Smooth muscle cell (in vitro differentiated cells): ENCODE measurements around the gene WIPF1. TPM values are rescaled to one million over a fixed set of nuclear protein-coding genes. Genes with fewer than 3 reads are reported as not detected.

Experiments
- DNase-seq: peaks from one replicate; lab custom pipeline; 2025; ENCODE audit not compliant: unreplicated experiment; lab: John Stamatoyannopoulos, UW
- H2AFZ ChIP-seq: fragments of 200-600 bp; sonication (generic); 2 replicates; pipeline ENCODE4 v1.6.0; 2016; ENCODE audit warnings: antibody characterized with exemption, low read depth, mild to moderate bottlenecking
- H3F3A ChIP-seq: fragments of 200-600 bp; sonication (generic); 2 replicates; pipeline ENCODE4 v1.6.0; 2017; ENCODE audit warnings: antibody characterized with exemption, low read depth
- H3K27ac ChIP-seq: fragments of 200-600 bp; sonication (generic); 2 replicates; pipeline ENCODE4 v1.5.1; 2016; ENCODE audit warnings: low read depth, mild to moderate bottlenecking
- H3K27me3 ChIP-seq: fragments of 200-600 bp; sonication (generic); 2 replicates; pipeline ENCODE4 v1.6.1; 2016; ENCODE audit warnings: low read depth, mild to moderate bottlenecking
- H3K36me3 ChIP-seq: fragments of 200-600 bp; sonication (generic); 2 replicates; pipeline ENCODE4 v1.5.1; 2016; ENCODE audit warnings: low read depth
- H3K4me1 ChIP-seq: fragments of 200-600 bp; sonication (generic); 2 replicates; pipeline ENCODE4 v1.5.1; 2016; ENCODE audit warnings: low read depth
- H3K4me2 ChIP-seq: fragments of 200-600 bp; sonication (generic); 2 replicates; pipeline ENCODE4 v1.6.0; 2016; ENCODE audit warnings: mild to moderate bottlenecking
- H3K4me3 ChIP-seq: fragments of 200-600 bp; sonication (generic); 2 replicates; pipeline ENCODE4 v1.5.1; 2016; ENCODE audit warnings: mild to moderate bottlenecking
- H3K79me2 ChIP-seq: fragments of 200-600 bp; sonication (generic); 2 replicates; pipeline ENCODE4 v1.6.0; 2016; ENCODE audit warnings: low read depth, mild to moderate bottlenecking
- H3K9ac ChIP-seq: fragments of 200-600 bp; sonication (generic); 2 replicates; pipeline ENCODE4 v1.6.0; 2016; ENCODE audit warnings: low read depth
- H3K9me3 ChIP-seq: fragments of 200-600 bp; sonication (generic); replicated peaks from 2 replicates; pipeline ENCODE4 v1.5.1; 2016; ENCODE audit warnings: low read depth
- H4K20me1 ChIP-seq: fragments of 200-600 bp; sonication (generic); 2 replicates; pipeline ENCODE4 v1.6.0; 2016; ENCODE audit warnings: low read depth
- CTCF ChIP-seq: fragments of 200-600 bp; sonication (generic); IDR thresholded peaks from 2 replicates; pipeline ENCODE4 v1.5.1; 2017; ENCODE audit warnings: borderline replicate concordance, mild to moderate bottlenecking, antibody characterized with exemption; ENCODE audit not compliant: insufficient read depth, poor library complexity, severe bottlenecking
- WGBS: methylation state at CpG from one replicate; pipeline ENCODE4 v1.1.7; 2016; ENCODE audit warnings: low lambda C conversion rate; 5-methylcytosine and 5-hydroxymethylcytosine counted together
- polyA plus RNA-seq: library from polyadenylated mRNA; unstranded; fragments of >200 nt; fragmentation: Nextera tagmentation; extraction: Ambion mirVana; gene quantifications from 2 replicates; pipeline ENCODE4 v1.2.1, GENCODE V29; 2016
- total RNA-seq: library from RNA; depleted of rRNA; stranded (reverse); fragments of >200 nt; gene quantifications from 2 replicates; pipeline ENCODE4 v1.2.3, GENCODE V29; 2014

Gene WIPF1
- total and polyA plus RNA-seq, 2 experiments from 2014 or later: 27.3 to 35.5 TPM

DNA sequence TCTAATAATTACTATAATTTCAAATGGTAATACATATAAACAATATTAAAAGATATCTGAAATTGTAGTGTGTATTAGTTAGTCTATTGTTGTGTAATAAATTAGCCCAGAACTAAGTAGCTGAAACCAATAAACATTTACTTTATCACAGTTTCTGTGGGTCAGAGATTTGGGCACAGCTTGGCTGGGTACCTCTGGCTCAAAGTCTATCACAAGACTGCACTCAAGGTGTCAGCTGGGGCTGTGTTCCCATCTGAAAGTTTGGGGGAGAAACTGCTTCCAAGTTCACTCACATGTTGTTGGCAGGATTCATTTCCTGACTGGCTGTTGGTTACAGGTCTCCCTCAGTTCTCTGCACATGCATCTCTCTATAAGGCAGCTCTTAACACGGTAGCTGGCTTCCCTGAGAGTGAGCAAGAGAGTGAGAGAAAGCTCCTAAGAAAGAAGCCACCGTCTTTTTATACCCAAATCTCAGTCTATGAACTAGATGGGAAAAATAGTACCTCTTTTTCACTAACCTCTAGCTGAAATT, 25.6 kb upstream of the WIPF1 start:
- no peaks in the 10 kb centered on the region for H3F3A ChIP-seq
- H3K4me3 ChIP-seq: no peak overlapping the region
- WGBS: 91% methylated on average over 2 of the region's 2 CpGs
- TF ChIP-seq CTCF: no peak
- peaks cover 18% of the 10 kb centered on the region for H3K79me2 ChIP-seq
- no peaks in the 10 kb centered on the region for H3K27me3 ChIP-seq
- H3K27ac ChIP-seq: no peak overlapping the region
- H3K9ac ChIP-seq: no peak overlapping the region
- H3K4me2 ChIP-seq: no peak overlapping the region
- H4K20me1 ChIP-seq: peaks cover 3% of the 10 kb centered on the region
- DNase-seq: no peak
- no peaks in the 10 kb centered on the region for H3K4me1 ChIP-seq
- no peaks in the 10 kb centered on the region for H3K36me3 ChIP-seq
- no peaks in the 10 kb centered on the region for H3K9me3 ChIP-seq
- H2AFZ ChIP-seq: no peak overlapping the region

DNA sequence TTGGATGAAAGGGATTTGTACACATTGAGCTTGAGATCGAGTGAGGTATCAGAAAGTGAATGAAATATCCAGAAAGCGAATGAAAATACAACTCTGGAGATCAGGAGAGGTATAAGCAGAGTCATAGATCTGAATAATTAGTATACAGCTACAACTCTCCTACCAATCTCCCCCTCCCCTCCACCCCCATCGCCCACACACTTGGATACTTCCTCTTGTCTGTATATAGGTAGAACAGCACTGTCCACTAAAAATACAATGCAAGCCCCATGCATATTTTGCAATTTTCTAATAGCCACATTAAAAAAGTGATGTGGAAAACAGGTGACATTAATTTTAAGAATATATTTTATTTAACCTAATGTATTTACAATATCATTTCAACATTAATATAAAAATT, 23.7 kb upstream of the WIPF1 start:
- Histone ChIP-seq H3K27me3 (no peaks in the 10 kb centered on the region), H3K4me3 (no peak overlapping the region), H3K4me1 (no peaks in the 10 kb centered on the region), H4K20me1 (peaks cover 3% of the 10 kb centered on the region), H3K36me3 (no peaks in the 10 kb centered on the region), H3F3A (peaks cover 3% of the 10 kb centered on the region), H3K27ac (no peak overlapping the region), H3K4me2 (no peak overlapping the region), H3K79me2 (peaks cover 15% of the 10 kb centered on the region), H3K9ac (no peak overlapping the region), H3K9me3 (no peaks in the 10 kb centered on the region), H2AFZ (no peak overlapping the region)
- whole genome bisulfite sequencing: 90% methylated on average over 3 of the region's 3 CpGs
- DNase-seq: no peak
- no peak for TF ChIP-seq CTCF

DNA sequence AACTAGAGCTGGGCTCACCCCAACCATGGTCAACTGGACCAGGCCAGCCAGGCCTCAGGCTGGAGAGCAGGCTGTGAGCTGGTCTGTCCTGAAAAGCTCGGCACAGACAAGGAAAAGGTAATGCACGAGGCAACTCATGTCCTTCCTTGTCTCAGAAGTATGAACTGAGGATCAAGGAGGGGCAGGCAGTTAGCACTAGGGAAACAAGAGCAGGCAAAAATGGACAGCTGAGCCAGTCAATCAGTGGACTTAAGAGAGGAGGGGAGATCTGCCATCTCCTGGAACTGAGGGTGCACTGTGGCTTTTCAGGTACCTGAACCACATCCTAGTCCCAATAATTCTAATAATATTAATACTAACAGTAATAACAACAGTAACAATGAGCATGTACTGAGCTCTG, 20.6 kb upstream of the WIPF1 start:
- Histone ChIP-seq H3K4me1 (peaks cover 12% of the 10 kb centered on the region), H3F3A (peaks cover 13% of the 10 kb centered on the region), H3K9me3 (no peaks in the 10 kb centered on the region), H3K27ac (no peak overlapping the region), H2AFZ (no peak overlapping the region), H3K4me3 (no peak overlapping the region), H4K20me1 (no peaks in the 10 kb centered on the region), H3K27me3 (no peaks in the 10 kb centered on the region), H3K9ac (no peak overlapping the region), H3K4me2 (no peak overlapping the region), H3K36me3 (no peaks in the 10 kb centered on the region), H3K79me2 (peaks cover 13% of the 10 kb centered on the region)
- no peak for TF ChIP-seq CTCF
- DNase-seq: no peak
- 86% methylated on average over 2 of the region's 2 CpGs for WGBS

DNA sequence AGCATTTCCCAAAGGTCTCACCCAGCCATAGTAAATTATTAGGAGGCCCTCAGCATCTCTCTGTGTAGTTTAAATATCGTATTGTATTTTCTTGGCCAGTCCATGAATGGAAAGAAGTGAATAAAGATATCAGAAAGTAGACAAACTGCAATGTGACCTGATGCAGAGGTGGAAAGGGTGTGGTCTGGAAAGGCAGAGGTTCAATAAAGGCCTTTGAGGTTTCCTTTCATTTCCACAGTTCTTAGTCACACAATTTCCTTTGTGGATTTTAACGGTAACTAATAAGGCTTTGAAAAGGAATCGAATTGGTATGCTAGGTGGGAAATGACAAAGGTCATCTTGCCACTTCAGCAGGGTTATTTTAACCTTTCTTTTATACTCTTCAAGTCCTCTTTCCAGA, 20.1 kb upstream of the WIPF1 start:
- Histone ChIP-seq H3K4me2 (no peak overlapping the region), H2AFZ (no peak overlapping the region), H4K20me1 (no peaks in the 10 kb centered on the region), H3K9ac (no peak overlapping the region), H3K4me1 (peaks cover 12% of the 10 kb centered on the region), H3K36me3 (no peaks in the 10 kb centered on the region), H3F3A (peaks cover 13% of the 10 kb centered on the region), H3K27me3 (no peaks in the 10 kb centered on the region), H3K4me3 (no peak overlapping the region), H3K9me3 (no peaks in the 10 kb centered on the region), H3K79me2 (peaks cover 13% of the 10 kb centered on the region), H3K27ac (no peak overlapping the region)
- no peak for TF ChIP-seq CTCF
- DNase-seq: no peak
- 86% methylated on average over 3 of the region's 3 CpGs for WGBS
